Thyroid gland (tissue), 4 donors: ENCODE data around the gene ZNF264. TPM values are rescaled to one million over a fixed set of nuclear protein-coding genes. Genes with fewer than 3 reads are reported as not detected.
"Not testable (repeated sequence)": the region's sequence is repeated elsewhere in the genome, so short reads cannot be mapped to it uniquely, and the experiment has no call there.

Experiments used
- DNase-seq, 2 donors: peaks; one replicate each; pipeline ENCODE4 v3.0.0-alpha.2; 2019
- H3K27ac ChIP-seq, 3 donors: fragments of 200-600 bp; sonication (generic); 1 replicate in 2 of 3; 2 replicates in 1 of 3; pipeline ENCODE4 v1.5.1; 2016 to 2019; ENCODE audit warnings: mild to moderate bottlenecking in 1 of 3, moderate library complexity in 1 of 3
- H3K27me3 ChIP-seq: fragments of 200-600 bp; sonication (generic); one replicate; pipeline ENCODE4 v1.5.1; 2019
- H3K36me3 ChIP-seq, 2 donors: fragments of 200-600 bp; sonication (generic); one replicate each; pipeline ENCODE4 v1.5.1; 2016 to 2019
- H3K4me1 ChIP-seq, 2 donors: fragments of 200-600 bp; sonication (generic); one replicate each; pipeline ENCODE4 v1.5.1; 2017 to 2019
- H3K4me3 ChIP-seq, 3 donors: fragments of 200-600 bp; sonication (generic); replicated peaks in 1 of 3; 1 replicate in 2 of 3; 2 replicates in 1 of 3; pipeline ENCODE4 v1.5.1; 2016; ENCODE audit warnings: mild to moderate bottlenecking in 1 of 3
- H3K9me3 ChIP-seq: fragments of 200-600 bp; sonication (generic); one replicate; pipeline ENCODE4 v1.5.1; 2017
- CTCF ChIP-seq, 6 experiments: fragments of 200-600 bp in 3 of 6; fragments of 450-650 bp in 3 of 6; sonication (generic) in 3 of 6; IDR thresholded peaks; one replicate each; pipeline ENCODE4 v1.5.1; 2016 to 2019; ENCODE audit warnings: antibody characterized with exemption in 6 of 6, mild to moderate bottlenecking in 2 of 6, inconsistent platforms in 1 of 6, moderate library complexity in 1 of 6
- POLR2A ChIP-seq, 2 donors: fragments of 450-650 bp; IDR thresholded peaks; one replicate each; pipeline ENCODE4 v1.6.1; 2017; ENCODE audit warnings: antibody characterized with exemption in 2 of 2, mild to moderate bottlenecking in 2 of 2, moderate library complexity in 1 of 2
- WGBS, 2 donors: methylation state at CpG; one replicate each; pipeline ENCODE4 v1.1.5; 2017; 5-methylcytosine and 5-hydroxymethylcytosine counted together
- intact Hi-C: fragments of 100-400 bp; cut with DNase I; formaldehyde crosslinking; loops from one replicate; pipeline ENCODE4 v1.15.1; 2023
- total RNA-seq, 4 donors: library from RNA; depleted of rRNA; stranded (reverse); fragments of >200 nt; gene quantifications; one replicate each; pipeline ENCODE4 v1.2.3, GENCODE V29; 2016

ZNF264 gene
- total RNA-seq, 4 donors from 2014 or later = 28.2 to 90.3 (median 44.4) TPM

- intact Hi-C loops = no loop called here
- no peaks in the 10 kb centered on the region for H3K9me3 ChIP-seq
- H3K4me3 ChIP-seq = no peak overlapping the region
- H3K4me1 ChIP-seq = peaks cover 11 to 14% of the 10 kb centered on the region in 2 donors
- 93 to 99% methylated on average over 5 of the region's 5 CpGs for WGBS, 2 donors
- peaks cover 34 to 38% of the 10 kb centered on the region in 2 donors for H3K36me3 ChIP-seq
- no peak for DNase-seq
- no peak for TF ChIP-seq CTCF (IDR thresholded peaks at IDR 0.05)
- no peak overlapping the region for H3K27ac ChIP-seq
- H3K27me3 ChIP-seq = no peaks in the 10 kb centered on the region
These were observed 53.8 kb downstream of the ZNF264 start for GRCh38 chr19:57245066-57245465.

GRCh38 chr19:57245959-57246358, 54.7 kb downstream of the ZNF264 start:
- no peak for DNase-seq
- Histone ChIP-seq H3K4me3 (no peak overlapping the region), H3K36me3 (peaks cover 39 to 47% of the 10 kb centered on the region in 2 donors), H3K4me1 (peaks cover 10 to 14% of the 10 kb centered on the region in 2 donors), H3K27ac (no peak overlapping the region), H3K27me3 (no peaks in the 10 kb centered on the region), H3K9me3 (no peaks in the 10 kb centered on the region)
- TF ChIP-seq CTCF (IDR thresholded peaks at IDR 0.05) = no peak
- TF ChIP-seq POLR2A (IDR thresholded peaks at IDR 0.05) = no peak
- intact Hi-C loops = no loop called here
- 87 to 88% methylated on average over 6 of the region's 6 CpGs for WGBS, 2 donors

GRCh38 chr19:57248646-57249045, 57.3 kb downstream of the ZNF264 start:
- H3K27me3 ChIP-seq = no peaks in the 10 kb centered on the region
- H3K4me1 ChIP-seq = no peaks in the 10 kb centered on the region
- no peak for DNase-seq
- no peaks in the 10 kb centered on the region for H3K9me3 ChIP-seq
- intact Hi-C loops = no loop called here
- peaks cover 55 to 62% of the 10 kb centered on the region in 2 donors for H3K36me3 ChIP-seq
- no peak overlapping the region for H3K4me3 ChIP-seq
- TF ChIP-seq CTCF (IDR thresholded peaks at IDR 0.05) (no peak), POLR2A (IDR thresholded peaks at IDR 0.05) (no peak)
- 91 to 96% methylated on average over 6 of the region's 6 CpGs for WGBS, 2 donors
- no peak overlapping the region for H3K27ac ChIP-seq

GRCh38 chr19:57249329-57249728, 58.0 kb downstream of the ZNF264 start:
- TF ChIP-seq CTCF (IDR thresholded peaks at IDR 0.05) = no peak
- TF ChIP-seq POLR2A (IDR thresholded peaks at IDR 0.05) = no peak
- WGBS, 2 donors = 89 to 93% methylated on average over 1 of the region's 1 CpG
- no peaks in the 10 kb centered on the region for H3K9me3 ChIP-seq
- DNase-seq = no peak
- H3K4me1 ChIP-seq = no peaks in the 10 kb centered on the region
- H3K27me3 ChIP-seq = no peaks in the 10 kb centered on the region
- intact Hi-C loops = no loop called here
- H3K27ac ChIP-seq = no peak overlapping the region
- peaks cover 60 to 66% of the 10 kb centered on the region in 2 donors for H3K36me3 ChIP-seq
- no peak overlapping the region for H3K4me3 ChIP-seq

- intact Hi-C loops, H3K9me3 ChIP-seq, H3K27me3 ChIP-seq, H3K27ac ChIP-seq, DNase-seq, H3K4me3 ChIP-seq, H3K4me1 ChIP-seq: not testable (repeated sequence)
- H3K36me3 ChIP-seq = peaks cover 41% of the 10 kb centered on the region in 2 donors
- 96% methylated on average over 11 of the region's 11 CpGs for WGBS, 2 donors
These were observed 62.5 kb downstream of the ZNF264 start for GRCh38 chr19:57253767-57254166.

- no peak overlapping the region for H3K27ac ChIP-seq
- intact Hi-C loops = no loop called here
- 91 to 94% methylated on average over 3 of the region's 3 CpGs for WGBS, 2 donors
- no peak overlapping the region for H3K4me3 ChIP-seq
- no peaks in the 10 kb centered on the region for H3K9me3 ChIP-seq
- H3K27me3 ChIP-seq = no peaks in the 10 kb centered on the region
- H3K36me3 ChIP-seq = no peaks in the 10 kb centered on the region
- no peaks in the 10 kb centered on the region for H3K4me1 ChIP-seq
- no peak for DNase-seq
- no peak for TF ChIP-seq POLR2A (IDR thresholded peaks at IDR 0.05)
- no peak for TF ChIP-seq CTCF (IDR thresholded peaks at IDR 0.05)
These were observed 70.7 kb downstream of the ZNF264 start for GRCh38 chr19:57262044-57262443.
